GM18517 (cell line): Measurements from ENCODE around the gene HM13.
"Not testable (repeated sequence)": the region's sequence is repeated elsewhere in the genome, so short reads cannot be mapped to it uniquely, and the experiment has no call there.

Experiments used
- ATAC-seq: cut with Tn5 transposase; IDR thresholded peaks from one replicate; pipeline ENCODE4 v1.9.1; 2021; ENCODE audit warnings: mild to moderate bottlenecking, moderate library complexity; ENCODE audit not compliant: unreplicated experiment

HM13 gene

GRCh38 chr20:31580706-31581105 lies 66.5 kb downstream of the HM13 start:
- ATAC-seq: no peak

GRCh38 chr20:31581391-31581790 lies 67.1 kb downstream of the HM13 start:
- ATAC-seq: no peak

GRCh38 chr20:31587545-31588389 lies 73.5 kb downstream of the HM13 start:
- ATAC-seq: no peak

GRCh38 chr20:31590717-31591225 lies 76.5 kb downstream of the HM13 start:
- no peak for ATAC-seq

GRCh38 chr20:31593221-31594001 lies 79.2 kb downstream of the HM13 start:
- ATAC-seq: no peak

GRCh38 chr20:31594002-31594557 lies 79.8 kb downstream of the HM13 start:
- ATAC-seq: no peak

GRCh38 chr20:31594558-31595379 lies 80.5 kb downstream of the HM13 start:
- no peak for ATAC-seq

GRCh38 chr20:31595380-31595653 lies 81.1 kb downstream of the HM13 start:
- no peak for ATAC-seq

GRCh38 chr20:31595654-31596411 lies 81.6 kb downstream of the HM13 start:
- no peak for ATAC-seq

- not testable (repeated sequence) for ATAC-seq
These were observed 82.1 kb downstream of the HM13 start for GRCh38 chr20:31596412-31596715.

GRCh38 chr20:31596831-31597480 lies 82.7 kb downstream of the HM13 start:
- ATAC-seq: no peak

GRCh38 chr20:31597481-31597855 lies 83.2 kb downstream of the HM13 start:
- ATAC-seq: no peak

- ATAC-seq: no peak
These were observed 88.2 kb downstream of the HM13 start for GRCh38 chr20:31602431-31602778.

GRCh38 chr20:31602779-31603441 lies 88.7 kb downstream of the HM13 start:
- peak; percentile 74 for ATAC-seq

- peak; percentile 37 for ATAC-seq
These were observed 89.8 kb downstream of the HM13 start for GRCh38 chr20:31603822-31604566.

- no peak for ATAC-seq
These were observed 90.4 kb downstream of the HM13 start for GRCh38 chr20:31604567-31605030.

GRCh38 chr20:31605031-31605901 lies 91.0 kb downstream of the HM13 start, which contains the start of gene ID1:
Gene ID1, plus strand, starts transcription at chr20:31605289. Its CDS starts 99 bp downstream, at chr20:31605388.
- peak; percentile 77 for ATAC-seq
